Esophagus muscularis mucosa (tissue), 4 donors: ENCODE results near the gene BMS1. TPM values are rescaled to one million over a fixed set of nuclear protein-coding genes. Genes with fewer than 3 reads are reported as not detected.
A peak's percentile ranks its signal among the peaks of the same experiment; 100 is the strongest.

Experiments
- DNase-seq: peaks from one replicate; pipeline ENCODE4 v3.0.0-alpha.2; 2017; ENCODE audit errors: extremely low spot score
- H3K27ac ChIP-seq, 4 donors: fragments of 200-600 bp; sonication (generic); replicated peaks in 1 of 4; 1 replicate in 3 of 4; 2 replicates in 1 of 4; pipeline ENCODE4 v1.5.1; 2016 to 2019; ENCODE audit warnings: mild to moderate bottlenecking in 1 of 4
- H3K27me3 ChIP-seq, 4 donors: fragments of 200-600 bp; sonication (generic); one replicate each; pipeline versions ENCODE4 v1.5.1 to v1.6.0; 2016 to 2019
- H3K36me3 ChIP-seq, 4 donors: fragments of 200-600 bp; sonication (generic); one replicate each; pipeline ENCODE4 v1.5.1; 2016 to 2019
- H3K4me1 ChIP-seq, 4 donors: fragments of 200-600 bp; sonication (generic); one replicate each; pipeline ENCODE4 v1.5.1; 2016 to 2019
- H3K4me3 ChIP-seq, 4 donors: fragments of 200-600 bp; sonication (generic); 1 replicate in 2 of 4; 2 replicates in 2 of 4; pipeline ENCODE4 v1.5.1; 2016 to 2019; ENCODE audit warnings: mild to moderate bottlenecking in 4 of 4, moderate library complexity in 1 of 4
- H3K9me3 ChIP-seq, 4 donors: fragments of 200-600 bp; sonication (generic); 1 replicate in 3 of 4; 2 replicates in 1 of 4; pipeline ENCODE4 v1.5.1; 2016 to 2019
- CTCF ChIP-seq, 3 experiments: fragments of 200-600 bp in 2 of 3; fragments of 450-650 bp in 1 of 3; sonication (generic) in 2 of 3; IDR thresholded peaks; one replicate each; pipeline ENCODE4 v1.5.1; 2017 to 2019; ENCODE audit warnings: antibody characterized with exemption in 3 of 3, mild to moderate bottlenecking in 2 of 3, moderate library complexity in 1 of 3
- EP300 ChIP-seq: sonication (generic); formaldehyde crosslinking; IDR thresholded peaks from one replicate; pipeline ENCODE4 v1.6.1; 2017; ENCODE audit warnings: antibody characterized with exemption
- POLR2A ChIP-seq: fragments of 450-650 bp; IDR thresholded peaks from one replicate; pipeline ENCODE4 v1.6.1; 2017; ENCODE audit warnings: antibody characterized with exemption, moderate library complexity, mild to moderate bottlenecking, low read depth
- POLR2AphosphoS5 ChIP-seq, 2 donors: sonication (generic); formaldehyde crosslinking; IDR thresholded peaks; one replicate each; pipeline ENCODE4 v1.6.1; 2017; ENCODE audit warnings: antibody characterized with exemption in 2 of 2
- WGBS: methylation state at CpG from one replicate; pipeline ENCODE4 v1.1.5; 2018; 5-methylcytosine and 5-hydroxymethylcytosine counted together
- intact Hi-C: fragments of 100-400 bp; cut with DNase I; formaldehyde crosslinking; loops from one replicate; pipeline ENCODE4 v1.15.1; 2023
- total RNA-seq, 4 donors: library from RNA; depleted of rRNA; stranded (reverse); fragments of >200 nt; gene quantifications; one replicate each; pipeline versions ENCODE4 v1.1.0 to v1.2.1, GENCODE V29; 2016

BMS1 gene
- total RNA-seq, 4 donors from 2014 or later = 10.4 to 14.6 (median 14.3) TPM

GRCh38 chr10:42769673-42770072, 12.9 kb upstream of the BMS1 start:
- peaks cover 0 to 29% (median 0%) of the 10 kb centered on the region in 4 donors for H3K27me3 ChIP-seq
- no peak for TF ChIP-seq EP300
- TF ChIP-seq CTCF (IDR thresholded peaks at IDR 0.05) = no peak
- TF ChIP-seq POLR2A = no peak
- no peak for TF ChIP-seq POLR2AphosphoS5 (IDR thresholded peaks at IDR 0.05)
- no peaks in the 10 kb centered on the region for H3K4me1 ChIP-seq
- DNase-seq = peak; percentile 50
- no peaks in the 10 kb centered on the region for H3K36me3 ChIP-seq
- no peaks in the 10 kb centered on the region for H3K9me3 ChIP-seq
- H3K27ac ChIP-seq = no peak overlapping the region
- 85% methylated on average over 5 of the region's 12 CpGs for WGBS
- no peak overlapping the region for H3K4me3 ChIP-seq
- intact Hi-C loops = no loop called here

GRCh38 chr10:42776681-42777080, 5.9 kb upstream of the BMS1 start:
- intact Hi-C loops = no loop called here
- 75% methylated on average over 1 of the region's 1 CpG for WGBS
- TF ChIP-seq EP300 (no peak), POLR2A (no peak), CTCF (IDR thresholded peaks at IDR 0.05) (no peak), POLR2AphosphoS5 (IDR thresholded peaks at IDR 0.05) (no peak)

GRCh38 chr10:42780456-42780855, 2.1 kb upstream of the BMS1 start:
- 91% methylated on average over 4 of the region's 4 CpGs for WGBS
- Histone ChIP-seq H3K36me3 (peaks cover 1 to 14% (median 12%) of the 10 kb centered on the region in 4 donors), H3K9me3 (no peaks in the 10 kb centered on the region), H3K4me1 (peaks cover 15 to 23% (median 20%) of the 10 kb centered on the region in 4 donors), H3K27me3 (peaks cover 0 to 13% (median under 1%) of the 10 kb centered on the region in 4 donors), H3K4me3 (no peak overlapping the region), H3K27ac (no peak overlapping the region)
- intact Hi-C loops = loop anchor here (2.0 to 10.0 kb wide), 3 partner anchors 28 to 228 kb away; partner anchors contain the start of gene ZNF33B
- TF ChIP-seq CTCF (IDR thresholded peaks at IDR 0.05) (no peak), POLR2AphosphoS5 (IDR thresholded peaks at IDR 0.05) (no peak), POLR2A (no peak), EP300 (no peak)
- DNase-seq = no peak

More at GRCh38 chr10:42776681-42777080, 5.9 kb upstream of the BMS1 start:
- Histone ChIP-seq H3K27me3 (peaks cover 0 to 22% (median 2%) of the 10 kb centered on the region in 4 donors), H3K36me3 (no peaks in the 10 kb centered on the region), H3K4me3 (no peak overlapping the region), H3K4me1 (peaks cover 3 to 4% (median 3%) of the 10 kb centered on the region in 4 donors), H3K9me3 (no peaks in the 10 kb centered on the region), H3K27ac (no peak overlapping the region)
- no peak for DNase-seq

DNA sequence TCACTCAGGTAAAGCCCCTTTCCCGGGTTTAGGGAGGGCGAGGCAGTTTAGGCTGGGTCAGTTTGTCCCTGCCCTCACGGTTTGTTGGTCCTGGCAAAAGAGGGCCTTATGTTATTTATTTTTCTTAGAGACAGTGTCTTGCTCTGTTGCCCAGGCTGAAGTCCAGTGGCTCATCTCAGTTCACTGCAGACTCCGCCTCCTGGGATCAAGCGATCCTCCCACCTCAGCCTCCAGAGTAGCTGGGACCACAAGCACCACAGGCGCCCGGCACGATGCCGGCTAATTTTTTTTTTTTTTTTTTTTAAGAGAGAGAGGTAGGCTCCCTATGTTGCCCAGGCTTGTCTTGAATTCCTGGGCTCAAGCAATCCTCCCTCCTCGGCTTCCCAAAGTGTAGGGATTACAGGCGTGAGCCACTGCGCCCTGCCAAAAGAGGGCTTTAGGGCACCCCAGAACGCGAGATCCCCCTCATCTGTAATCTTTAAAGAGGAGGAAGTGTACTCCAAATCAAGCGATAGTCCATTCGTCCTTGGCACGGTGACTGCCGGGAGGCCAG, 626 bp upstream of the BMS1 start:
- 32% methylated on average over 17 of the region's 18 CpGs for WGBS
- no peak for TF ChIP-seq EP300
- no peak for TF ChIP-seq POLR2AphosphoS5 (IDR thresholded peaks at IDR 0.05)
- TF ChIP-seq POLR2A = no peak
- no peak for DNase-seq

GRCh38 chr10:42783181-42783549, 570 bp downstream of the BMS1 start:
- intact Hi-C loops = loop anchor here (5.0 to 10.0 kb wide), 2 partner anchors 148 to 231 kb away; partner anchors contain the start of gene ZNF33B
- TF ChIP-seq POLR2A (no peak), CTCF (IDR thresholded peaks at IDR 0.05) (no peak), EP300 (no peak), POLR2AphosphoS5 (IDR thresholded peaks at IDR 0.05) (no peak)

More for the DNA sequence above, 626 bp upstream of the BMS1 start:
- Histone ChIP-seq H3K4me1 (peaks cover 15 to 23% (median 20%) of the 10 kb centered on the region in 4 donors), H3K27me3 (peaks cover 0 to 3% (median 0%) of the 10 kb centered on the region in 4 donors), H3K36me3 (peaks cover 7 to 29% (median 26%) of the 10 kb centered on the region in 4 donors), H3K9me3 (no peaks in the 10 kb centered on the region), H3K27ac (peak overlapping the region; percentile 89 to 94 (median 90)), H3K4me3 (peak overlapping the region; percentile 67 to 77 (median 74))
- intact Hi-C loops = loop anchor here (2.0 to 10.0 kb wide), 3 partner anchors 29 to 230 kb away; partner anchors contain the start of gene ZNF33B

More at GRCh38 chr10:42783181-42783549, 570 bp downstream of the BMS1 start:
- peak overlapping the region; percentile 67 to 77 (median 74) for H3K4me3 ChIP-seq
- peak overlapping the region; percentile 89 to 94 (median 90) for H3K27ac ChIP-seq
- peaks cover 0 to 3% (median 0%) of the 10 kb centered on the region in 4 donors for H3K27me3 ChIP-seq
- no peaks in the 10 kb centered on the region for H3K9me3 ChIP-seq
- H3K4me1 ChIP-seq = peaks cover 15 to 23% (median 20%) of the 10 kb centered on the region in 4 donors
- no peak for DNase-seq
- H3K36me3 ChIP-seq = peaks cover 15 to 40% (median 35%) of the 10 kb centered on the region in 4 donors
- WGBS = 2% methylated on average over 11 of the region's 11 CpGs
